ENCODE measurements around the gene MRFAP1L1. TPM values are rescaled to one million over a fixed set of nuclear protein-coding genes. Genes with fewer than 3 reads are reported as not detected.

Gene MRFAP1L1
- polyA plus RNA-seq, 1 donor = 64.1 TPM

GRCh38 chr4:6660430-6660829, 49.2 kb downstream of the MRFAP1L1 start:
- DNase-seq = no peak
- H3K27ac ChIP-seq (ENCODE audit: low read length) = no peak overlapping the region
- H3K36me3 ChIP-seq (ENCODE audit: control insufficient read depth, insufficient read depth, low read length) = no peaks in the 10 kb centered on the region
- WGBS (ENCODE audit: insufficient coverage, low lambda C conversion rate) = 100% methylated on average over 3 of the region's 3 CpGs
- H3K4me3 ChIP-seq (ENCODE audit: low read length) = no peak overlapping the region
- no peaks in the 10 kb centered on the region for H3K4me1 ChIP-seq (ENCODE audit: control insufficient read depth, insufficient read depth, low read length)
- H3K9me3 ChIP-seq (ENCODE audit: control insufficient read depth, low read depth, low read length) = peaks cover 8% of the 10 kb centered on the region
- peaks cover 73% of the 10 kb centered on the region for H3K27me3 ChIP-seq (ENCODE audit: control insufficient read depth, insufficient read depth, low read length)

DNA sequence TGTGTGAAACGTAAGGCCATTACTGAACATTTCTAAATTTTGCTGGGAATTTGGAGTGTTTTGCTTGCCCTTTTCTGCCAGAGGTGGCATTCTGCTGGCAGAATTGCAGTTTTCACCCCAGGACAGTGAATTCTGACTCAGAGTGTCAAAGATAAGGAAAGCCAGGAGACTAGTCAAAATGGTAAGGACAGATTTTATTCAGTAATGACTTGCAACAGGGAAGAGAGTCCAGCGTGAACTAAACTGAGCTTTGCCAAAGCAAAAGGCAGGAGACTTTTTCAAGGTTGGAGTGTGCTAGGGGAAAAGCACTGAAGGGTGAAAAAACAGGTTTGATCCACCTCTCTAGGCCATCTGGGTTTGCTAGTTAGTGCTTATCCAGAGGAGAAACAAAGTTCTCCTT, 49.8 kb downstream of the MRFAP1L1 start:
- H3K4me1 ChIP-seq (ENCODE audit: control insufficient read depth, insufficient read depth, low read length) = no peaks in the 10 kb centered on the region
- WGBS (ENCODE audit: insufficient coverage, low lambda C conversion rate) = no CpG with 5 or more reads among the region's 2 CpGs
- H3K27ac ChIP-seq (ENCODE audit: low read length) = no peak overlapping the region
- peaks cover 8% of the 10 kb centered on the region for H3K9me3 ChIP-seq (ENCODE audit: control insufficient read depth, low read depth, low read length)
- H3K27me3 ChIP-seq (ENCODE audit: control insufficient read depth, insufficient read depth, low read length) = peaks cover 67% of the 10 kb centered on the region
- no peak for DNase-seq
- H3K36me3 ChIP-seq (ENCODE audit: control insufficient read depth, insufficient read depth, low read length) = no peaks in the 10 kb centered on the region
- H3K4me3 ChIP-seq (ENCODE audit: low read length) = no peak overlapping the region

DNA sequence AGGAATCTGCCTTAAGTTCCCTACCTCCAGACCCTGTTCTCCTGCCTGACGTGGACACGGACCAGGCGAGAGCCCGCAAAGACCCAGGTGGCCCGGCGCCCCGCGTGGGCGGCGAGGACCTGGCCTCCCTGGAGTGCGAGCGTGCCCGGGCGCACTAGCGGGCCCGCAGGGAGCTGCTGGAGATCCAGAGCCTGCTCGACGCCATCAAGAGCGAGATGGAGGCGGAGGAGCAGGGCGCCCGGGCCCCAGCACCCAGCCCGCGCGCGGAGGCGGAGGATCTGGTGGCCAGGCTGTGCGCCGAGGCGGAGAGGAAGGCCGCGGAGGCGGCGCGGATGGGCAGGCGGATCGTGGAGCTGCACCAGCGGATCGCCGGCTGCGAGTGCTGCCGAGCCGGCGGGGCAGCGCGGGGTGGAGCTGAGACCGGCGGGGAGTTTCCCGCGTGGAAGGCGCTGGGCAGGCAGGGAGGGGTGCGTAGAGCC, 51.0 kb downstream of the MRFAP1L1 start:
- peaks cover 55% of the 10 kb centered on the region for H3K27me3 ChIP-seq (ENCODE audit: control insufficient read depth, insufficient read depth, low read length)
- H3K4me1 ChIP-seq (ENCODE audit: control insufficient read depth, insufficient read depth, low read length) = no peaks in the 10 kb centered on the region
- peaks cover 5% of the 10 kb centered on the region for H3K9me3 ChIP-seq (ENCODE audit: control insufficient read depth, low read depth, low read length)
- H3K36me3 ChIP-seq (ENCODE audit: control insufficient read depth, insufficient read depth, low read length) = no peaks in the 10 kb centered on the region
- no peak overlapping the region for H3K27ac ChIP-seq (ENCODE audit: low read length)
- peak overlapping the region; percentile 23 for H3K4me3 ChIP-seq (ENCODE audit: low read length)
- DNase-seq = peak in 1 of 2 donors; percentile 38
- WGBS (ENCODE audit: insufficient coverage, low lambda C conversion rate) = 0% methylated on average over 1 of the region's 52 CpGs

DNA sequence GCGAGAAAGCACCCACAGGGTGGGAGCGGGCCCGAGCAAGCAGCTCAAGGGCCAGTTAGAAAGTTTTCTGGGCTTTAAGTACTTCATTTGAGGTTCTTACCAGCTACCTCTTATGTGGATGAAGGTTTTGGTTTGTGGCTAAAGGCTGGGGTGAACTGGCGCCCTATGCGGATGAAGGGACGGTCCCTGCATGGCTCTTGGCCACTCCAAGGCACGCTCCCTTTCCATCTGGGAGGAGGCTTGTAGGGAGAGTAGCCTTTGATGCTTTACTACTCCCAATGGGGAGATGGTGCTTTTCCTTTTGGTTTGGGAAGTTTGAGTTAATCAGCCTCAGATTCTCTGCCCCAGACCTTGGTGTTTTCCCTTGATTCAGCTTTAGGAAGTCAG, 51.5 kb downstream of the MRFAP1L1 start:
- no peaks in the 10 kb centered on the region for H3K36me3 ChIP-seq (ENCODE audit: control insufficient read depth, insufficient read depth, low read length)
- no peaks in the 10 kb centered on the region for H3K4me1 ChIP-seq (ENCODE audit: control insufficient read depth, insufficient read depth, low read length)
- H3K4me3 ChIP-seq (ENCODE audit: low read length) = no peak overlapping the region
- H3K9me3 ChIP-seq (ENCODE audit: control insufficient read depth, low read depth, low read length) = peaks cover 5% of the 10 kb centered on the region
- peaks cover 51% of the 10 kb centered on the region for H3K27me3 ChIP-seq (ENCODE audit: control insufficient read depth, insufficient read depth, low read length)
- DNase-seq = no peak
- H3K27ac ChIP-seq (ENCODE audit: low read length) = no peak overlapping the region
- 83% methylated on average over 1 of the region's 7 CpGs for WGBS (ENCODE audit: insufficient coverage, low lambda C conversion rate)

Other genes starting within 250 kb of the MRFAP1L1 start
- gene PPP2R2C, start 237.3 kb downstream of the MRFAP1L1 start, polyA plus RNA-seq = 3.9 TPM
- 18.2 TPM for gene MAN2B2, start 134.7 kb downstream of the MRFAP1L1 start, polyA plus RNA-seq
- gene MRFAP1, start 69.2 kb downstream of the MRFAP1L1 start, polyA plus RNA-seq = 244 TPM
- gene S100P, start 16.0 kb downstream of the MRFAP1L1 start, polyA plus RNA-seq = 5.0 TPM
- gene BLOC1S4, start 6.3 kb upstream of the MRFAP1L1 start, polyA plus RNA-seq = 14.8 TPM
- gene KIAA0232, start 72.9 kb upstream of the MRFAP1L1 start, polyA plus RNA-seq = 23.5 TPM
- 48.9 TPM for gene TBC1D14, start 200.0 kb upstream of the MRFAP1L1 start, polyA plus RNA-seq